ENCODE measurements around the gene HGD. TPM values are rescaled to one million over a fixed set of nuclear protein-coding genes. Genes with fewer than 3 reads are reported as not detected.

The HGD gene
- total and polyA plus RNA-seq, 12 donors = 0.12 to 1.2 TPM; not detected in 10

GRCh38 chr3:120688121-120688520 is 6.1 kb upstream of the HGD start:
- Histone ChIP-seq H3K27me3 (no peaks in the 10 kb centered on the region), H3K4me3 (no peak overlapping the region), H3K36me3 (peaks cover 0 to 40% (median 3%) of the 10 kb centered on the region in 9 donors), H3K4me1 (peaks cover 0 to 9% (median 0%) of the 10 kb centered on the region in 9 donors), H3K9me3 (no peaks in the 10 kb centered on the region), H3K27ac (peak overlapping the region in 1 of 10 donors; percentile 26)
- DNase-seq (no peak), ATAC-seq (peak in 5 of 8 donors; percentile 38 to 51 (median 44))
- TF ChIP-seq CTCF (IDR thresholded peaks at IDR 0.05) = no peak
- intact Hi-C loops (cut with DNase I) = no loop called here

GRCh38 chr3:120685411-120685810 is 3.4 kb upstream of the HGD start:
- Histone ChIP-seq H3K9me3 (no peaks in the 10 kb centered on the region), H3K4me3 (no peak overlapping the region), H3K4me1 (peaks cover 0 to 9% (median 0%) of the 10 kb centered on the region in 9 donors), H3K27ac (no peak overlapping the region), H3K27me3 (no peaks in the 10 kb centered on the region), H3K36me3 (peaks cover 0 to 27% (median 3%) of the 10 kb centered on the region in 9 donors)
- 100% methylated on average over 1 of the region's 1 CpG for WGBS, 2 donors
- ATAC-seq (no peak), DNase-seq (no peak)
- TF ChIP-seq CTCF (IDR thresholded peaks at IDR 0.05) = no peak
- intact Hi-C loops (cut with DNase I) = no loop called here

- no peak overlapping the region for H3K4me3 ChIP-seq
- H3K27me3 ChIP-seq = no peaks in the 10 kb centered on the region
- H3K36me3 ChIP-seq = peaks cover 0 to 22% (median 3%) of the 10 kb centered on the region in 9 donors
- H3K9me3 ChIP-seq = no peaks in the 10 kb centered on the region
- intact Hi-C loops (cut with DNase I) = no loop called here
- ATAC-seq = peak in 1 of 8 donors; percentile 42
- no peak for DNase-seq
- no peak for TF ChIP-seq CTCF (IDR thresholded peaks at IDR 0.05)
- no peak overlapping the region for H3K27ac ChIP-seq
- 55 to 60% methylated on average over 4 of the region's 4 CpGs for WGBS, 2 donors
- peaks cover 0 to 9% (median 0%) of the 10 kb centered on the region in 9 donors for H3K4me1 ChIP-seq
These were observed 2.9 kb upstream of the HGD start for GRCh38 chr3:120684896-120685295.

DNA sequence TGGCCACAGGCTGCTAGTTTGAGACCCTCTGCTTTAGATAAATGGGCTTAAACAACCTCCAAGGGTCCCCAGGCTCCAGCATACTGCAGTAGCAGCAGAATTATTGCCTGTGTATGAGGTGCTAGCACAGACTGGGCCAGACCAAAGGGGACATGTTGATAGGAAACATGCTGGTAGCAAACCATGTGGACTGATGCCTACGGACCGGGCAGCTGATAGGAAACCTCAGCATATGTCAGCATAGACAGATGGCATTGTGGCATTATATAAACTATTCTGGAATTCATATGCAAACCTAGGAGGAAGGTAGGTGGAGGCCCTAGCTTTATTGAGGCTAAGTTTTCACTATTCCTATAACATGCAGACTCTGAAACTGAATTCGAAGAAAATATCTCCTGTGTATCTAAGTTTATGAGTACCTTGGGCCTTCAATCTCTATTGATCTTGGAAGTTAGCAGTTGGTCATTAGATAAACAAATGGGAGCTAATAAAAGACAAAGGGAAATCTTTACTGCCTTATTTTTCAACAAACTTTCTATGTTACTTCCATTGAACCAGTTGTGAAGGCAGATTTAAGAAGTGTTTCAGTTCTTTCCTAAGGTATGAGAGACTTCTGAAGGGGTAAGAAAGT is 1.7 kb upstream of the HGD start:
- Histone ChIP-seq H3K27me3 (no peaks in the 10 kb centered on the region), H3K4me1 (peaks cover 0 to 15% (median 5%) of the 10 kb centered on the region in 9 donors), H3K9me3 (peaks cover 0 to 3% (median 0%) of the 10 kb centered on the region in 11 donors), H3K36me3 (peaks cover 0 to 11% (median 0%) of the 10 kb centered on the region in 9 donors), H3K27ac (no peak overlapping the region), H3K4me3 (no peak overlapping the region)
- DNase-seq (no peak), ATAC-seq (no peak)
- TF ChIP-seq CTCF (IDR thresholded peaks at IDR 0.05) = no peak
- WGBS, 2 donors = 96 to 97% methylated on average over 3 of the region's 3 CpGs
- intact Hi-C loops (cut with DNase I) = no loop called here

All from heart right ventricle (tissue), 16 donors.